ENCODE measurements around the gene RNF113B.

The RNF113B gene

DNA sequence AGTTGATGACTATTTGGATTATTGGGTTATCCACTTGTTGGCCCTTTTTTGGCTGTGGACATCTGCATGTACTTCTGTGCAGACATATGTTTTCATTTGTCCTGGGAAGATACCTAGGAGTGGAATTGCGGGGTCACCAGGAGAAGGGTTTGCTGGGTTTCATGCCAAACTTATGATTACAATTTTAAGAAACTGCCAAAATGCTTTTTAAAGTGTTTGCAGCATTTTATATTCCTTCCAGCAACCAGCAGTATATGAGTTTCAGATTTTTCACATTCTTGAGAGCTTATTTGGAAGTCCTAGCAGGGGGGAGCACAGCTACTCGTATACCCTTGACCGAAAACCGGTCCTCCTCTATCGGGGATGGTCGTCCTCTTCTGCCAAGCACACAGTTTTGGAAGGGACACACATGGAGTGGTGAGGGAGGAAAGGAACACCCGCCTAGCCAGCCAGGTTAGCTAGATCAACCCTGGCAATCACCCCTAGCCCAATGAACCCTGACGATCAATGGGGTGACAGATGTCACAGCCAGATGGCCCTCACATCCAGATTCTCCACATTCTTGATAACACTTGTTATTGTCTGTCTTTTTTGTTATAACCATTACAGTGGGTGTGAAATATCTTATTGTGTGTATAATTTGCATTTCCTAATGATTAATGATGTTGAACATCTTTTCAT, 26.7 kb upstream of the RNF113B start:
- no peak for DNase-seq

DNA sequence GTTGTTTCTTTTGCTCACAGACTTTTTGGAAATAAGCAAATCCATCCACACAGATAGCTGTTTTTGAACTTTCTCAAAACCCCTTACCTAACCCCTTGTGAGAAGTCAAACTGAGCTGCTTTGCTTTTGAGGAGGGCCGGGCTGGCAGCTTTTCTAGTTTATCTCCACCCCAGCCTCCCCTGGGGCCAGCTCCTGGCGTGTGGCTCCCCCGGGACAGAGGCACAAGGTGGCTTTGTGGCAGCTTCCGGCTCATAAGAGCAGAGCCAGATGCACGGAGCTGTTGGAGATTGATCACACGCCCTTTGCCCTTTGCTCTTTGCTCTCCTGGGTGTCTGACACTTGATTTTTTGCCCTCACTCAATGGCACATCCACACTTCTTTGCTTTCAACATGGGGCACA, 24.9 kb upstream of the RNF113B start:
- DNase-seq: no peak

DNA sequence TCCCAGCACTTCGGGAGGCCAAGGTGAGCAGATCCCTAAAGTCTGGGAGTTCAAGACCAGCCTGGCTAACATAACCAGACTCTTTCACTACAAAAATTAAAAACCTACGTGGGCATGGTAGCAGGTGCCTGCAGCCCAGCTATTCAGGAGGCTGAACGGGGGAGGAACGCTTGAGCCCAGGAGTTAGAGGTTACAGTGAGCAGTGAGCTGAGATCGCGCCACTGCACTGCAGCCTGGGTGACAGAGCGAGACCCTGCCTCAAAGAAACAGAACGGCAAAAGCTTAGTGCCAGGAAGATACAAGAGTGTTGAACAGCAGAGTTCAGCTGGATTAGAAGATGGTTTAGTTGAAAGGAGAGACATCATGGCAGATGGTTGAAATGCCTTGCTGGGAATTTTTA, 24.1 kb upstream of the RNF113B start:
- no peak for DNase-seq

DNA sequence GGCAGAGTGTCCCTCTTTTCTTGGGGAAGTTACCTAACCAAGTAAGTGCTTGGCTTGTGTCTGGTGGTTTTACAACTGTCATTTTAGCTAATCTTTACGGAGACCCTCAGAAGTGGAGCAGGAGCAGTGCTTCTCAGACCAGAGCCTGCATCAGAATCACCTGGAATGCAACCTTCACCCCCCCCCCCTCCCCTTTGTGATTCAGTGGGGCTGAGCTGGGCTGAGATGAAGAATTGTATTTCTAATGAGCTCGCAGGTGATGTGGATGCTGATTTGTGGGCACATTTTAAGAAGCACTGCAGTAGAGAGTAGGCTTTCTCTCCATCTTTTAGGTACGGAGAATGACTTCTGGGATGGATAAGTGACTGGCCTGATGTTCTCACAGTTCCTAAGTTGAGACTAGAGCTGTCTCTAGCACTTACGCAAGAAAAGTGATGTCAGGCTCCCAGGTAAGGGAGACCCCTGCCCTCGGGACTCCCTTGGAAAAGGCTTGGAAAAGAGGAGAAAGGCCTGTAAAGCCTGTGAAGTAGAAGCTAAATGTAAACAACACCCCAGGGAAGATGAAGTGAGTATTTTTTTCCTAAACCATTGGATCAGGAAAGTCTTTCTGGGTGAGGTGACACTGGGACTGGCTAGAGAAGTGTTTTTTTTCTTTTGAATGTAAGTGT, 23.3 kb upstream of the RNF113B start:
- no peak for DNase-seq

DNA sequence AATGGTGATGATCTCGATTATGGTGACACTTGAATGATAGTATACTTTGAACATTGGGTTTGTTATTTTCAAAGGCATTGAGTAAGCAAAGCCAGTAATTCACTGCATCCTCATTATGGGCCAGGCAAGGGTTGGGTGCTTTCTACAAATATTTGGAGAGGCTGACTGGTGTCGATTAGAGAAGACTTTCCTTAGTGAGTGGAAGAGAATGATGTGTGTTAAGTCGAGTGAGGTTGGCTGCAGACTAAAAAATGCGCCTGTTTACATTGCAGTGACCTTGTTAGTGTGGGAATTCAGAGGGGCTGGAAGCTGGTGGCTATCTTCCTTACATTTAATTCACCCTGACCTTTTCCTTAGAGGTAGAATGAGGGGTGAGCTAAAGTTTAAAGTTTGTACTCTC, 22.4 kb upstream of the RNF113B start:
- no peak for DNase-seq

DNA sequence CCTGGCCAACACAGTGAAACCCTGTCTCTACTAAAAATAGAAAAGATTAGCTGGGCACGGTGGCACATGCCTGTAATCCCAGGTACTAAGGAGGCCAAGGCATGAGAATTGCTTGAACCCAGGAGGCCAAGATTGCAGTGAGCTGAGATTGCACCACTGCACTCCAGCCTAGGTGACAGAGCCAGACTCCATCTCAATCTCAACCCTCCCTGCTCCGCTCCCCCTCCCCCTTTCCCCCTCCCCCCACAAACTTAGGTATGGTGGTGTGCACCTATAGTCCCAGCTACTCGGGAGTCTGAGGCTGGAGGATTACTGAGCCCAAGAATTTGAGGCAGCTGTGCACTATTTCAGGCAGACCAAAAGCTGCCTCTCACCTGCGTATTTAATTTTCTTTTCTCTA, 21.6 kb upstream of the RNF113B start:
- DNase-seq: no peak

DNA sequence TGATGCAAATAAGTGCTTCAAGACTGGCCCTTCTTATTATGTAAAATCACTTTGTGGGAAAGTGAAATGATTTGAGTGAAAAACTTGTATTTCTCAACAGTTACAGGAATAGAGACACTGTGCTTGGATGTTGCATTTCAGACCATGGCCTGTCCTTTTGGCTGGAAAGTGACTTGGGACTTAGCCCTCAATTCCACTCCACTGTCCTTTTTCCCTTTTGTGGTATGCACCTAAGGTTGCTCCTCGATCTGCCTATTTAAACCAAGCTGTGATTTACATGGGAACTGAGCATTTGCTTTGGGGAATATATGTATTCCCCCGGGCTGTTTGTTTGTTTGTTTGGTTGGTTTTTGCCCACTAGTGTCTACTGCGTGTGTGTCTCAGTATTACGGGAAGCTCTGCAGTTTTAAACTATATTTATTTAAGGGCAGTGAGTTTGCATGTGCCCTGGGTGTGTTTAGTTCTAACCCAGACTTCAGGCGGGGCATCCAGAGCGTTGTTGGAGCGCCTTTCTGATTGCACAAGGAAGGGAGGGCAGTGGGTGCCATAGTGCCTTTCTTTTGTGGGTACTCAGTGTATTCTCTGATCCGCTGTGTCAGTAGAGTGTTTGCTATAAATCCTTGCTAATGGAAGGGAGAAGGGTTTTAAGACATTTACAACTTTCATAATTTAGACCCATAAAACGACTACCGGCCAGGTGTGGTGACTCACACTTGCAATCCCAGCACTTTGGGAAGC, 18.2 kb upstream of the RNF113B start:
- no peak for DNase-seq

DNA sequence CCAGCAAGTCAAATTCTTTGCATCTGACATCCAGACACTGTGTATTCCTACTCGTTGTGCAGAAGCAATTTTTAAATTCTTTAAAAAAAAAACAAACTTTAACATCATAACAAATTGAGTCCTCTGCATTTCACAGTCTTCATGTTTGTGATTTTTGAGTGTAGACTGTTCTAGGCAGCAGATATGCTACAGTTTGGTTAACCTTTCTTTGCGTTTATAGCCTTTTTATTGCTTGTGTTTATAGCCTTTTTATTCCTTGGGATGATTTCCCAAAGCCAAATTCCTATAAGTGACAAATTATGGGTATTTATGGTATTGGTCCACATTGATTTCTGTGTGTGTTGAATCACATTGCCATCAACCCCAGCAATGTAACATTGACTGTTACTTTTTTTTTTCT, 14.9 kb upstream of the RNF113B start:
- DNase-seq: no peak

DNA sequence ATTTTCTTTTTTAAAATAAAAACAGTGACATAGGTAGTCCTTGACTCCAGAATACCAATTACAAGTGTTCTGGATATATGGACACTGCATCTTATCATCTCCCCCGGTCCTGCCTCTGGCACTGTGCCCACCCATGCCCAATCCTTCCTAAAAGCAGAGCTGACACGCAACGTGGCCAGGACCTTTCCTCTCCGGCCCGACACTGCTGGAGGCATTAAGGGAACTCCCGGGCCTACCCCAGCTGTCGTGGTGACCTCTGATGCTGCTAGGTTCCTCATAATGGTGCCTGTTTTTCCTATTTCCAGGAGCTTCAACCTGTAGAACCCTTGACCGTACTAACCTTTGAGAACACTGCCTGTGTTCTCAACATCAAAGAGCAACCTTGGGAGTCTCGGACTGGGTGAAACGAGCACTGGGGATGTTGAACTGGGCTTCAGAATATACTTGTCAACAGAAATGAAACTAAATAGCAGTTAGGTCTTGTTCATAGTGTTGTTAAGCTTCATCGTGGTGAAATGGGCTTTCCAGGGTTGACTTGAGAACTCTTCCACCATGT, 13.9 kb upstream of the RNF113B start:
- DNase-seq: no peak

DNA sequence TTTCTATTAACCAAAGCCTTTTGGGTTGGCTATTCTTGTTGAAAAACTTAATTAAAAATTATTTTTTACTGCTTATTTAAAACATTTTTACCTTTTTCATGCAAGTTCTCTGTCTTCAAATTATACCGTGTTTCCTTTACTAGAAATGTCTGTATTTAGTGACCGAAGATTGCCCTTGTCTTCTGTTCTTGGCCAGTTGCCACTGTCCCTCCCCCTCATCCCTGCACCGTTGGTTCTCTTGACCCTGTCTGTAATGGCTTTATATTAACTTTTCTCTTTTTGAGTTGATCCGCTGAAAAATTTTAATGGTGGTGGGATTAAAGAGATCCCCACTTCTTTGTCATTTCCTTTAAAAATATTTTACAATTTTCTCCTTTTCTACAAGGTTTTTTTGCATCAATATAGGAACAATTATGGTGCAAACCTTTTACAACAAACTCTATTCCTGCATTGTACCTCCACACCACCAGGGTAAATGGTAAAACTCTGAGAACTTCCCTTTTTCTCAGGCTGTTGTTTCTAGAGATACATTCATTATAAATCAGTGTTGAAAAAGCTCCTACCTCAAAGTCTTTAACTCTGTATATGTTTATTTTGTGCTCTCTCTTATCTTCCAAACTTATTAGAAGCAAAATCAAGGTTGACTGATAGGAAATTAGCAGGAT, 12.9 kb upstream of the RNF113B start:
- no peak for DNase-seq

DNA sequence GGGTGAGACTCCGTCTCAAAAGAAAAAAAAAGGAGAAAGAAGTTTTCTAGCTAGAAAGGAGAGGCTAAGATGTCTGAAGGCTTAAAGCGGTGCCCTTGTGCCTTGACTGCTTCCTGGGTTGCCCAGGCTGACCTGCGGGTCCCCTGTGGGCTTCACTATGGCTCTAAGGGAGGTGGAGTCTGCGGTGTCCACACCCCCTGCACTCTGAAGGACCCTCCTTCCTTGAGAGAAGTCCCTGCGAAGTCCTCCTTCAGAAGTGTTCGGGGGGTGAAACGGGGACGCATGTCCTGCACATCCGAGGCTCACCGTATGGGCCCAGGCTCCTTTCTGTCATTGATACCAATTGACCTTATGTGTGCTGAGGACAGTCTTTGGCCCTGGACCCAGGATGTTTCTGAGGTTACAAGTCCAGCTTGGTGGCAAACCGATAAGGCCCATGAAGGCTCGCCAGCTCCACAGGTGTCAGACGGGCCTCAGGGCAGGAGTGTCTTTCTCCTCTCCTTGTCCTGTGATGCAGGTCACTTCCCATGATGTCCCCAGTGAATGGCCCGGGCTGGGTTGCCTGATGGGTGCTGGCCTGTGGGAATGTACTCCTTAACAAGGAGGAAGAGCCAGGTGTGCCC, 11.6 kb upstream of the RNF113B start:
- no peak for DNase-seq

DNA sequence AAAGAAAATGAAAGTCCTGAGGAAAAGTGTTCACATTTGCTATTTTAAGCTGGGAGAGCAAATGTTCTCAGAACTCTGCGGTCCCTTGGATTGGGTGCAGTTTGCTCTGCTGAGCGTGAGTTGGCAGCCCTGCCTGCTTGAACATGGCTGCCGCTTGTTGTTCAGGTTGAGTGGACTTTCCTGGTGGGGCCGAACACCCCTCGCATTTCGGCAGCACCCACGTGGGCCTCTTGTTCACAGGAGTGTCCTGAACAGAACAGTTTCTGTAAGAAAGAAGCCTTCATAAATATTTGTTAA, 10.8 kb upstream of the RNF113B start:
- DNase-seq: no peak

DNA sequence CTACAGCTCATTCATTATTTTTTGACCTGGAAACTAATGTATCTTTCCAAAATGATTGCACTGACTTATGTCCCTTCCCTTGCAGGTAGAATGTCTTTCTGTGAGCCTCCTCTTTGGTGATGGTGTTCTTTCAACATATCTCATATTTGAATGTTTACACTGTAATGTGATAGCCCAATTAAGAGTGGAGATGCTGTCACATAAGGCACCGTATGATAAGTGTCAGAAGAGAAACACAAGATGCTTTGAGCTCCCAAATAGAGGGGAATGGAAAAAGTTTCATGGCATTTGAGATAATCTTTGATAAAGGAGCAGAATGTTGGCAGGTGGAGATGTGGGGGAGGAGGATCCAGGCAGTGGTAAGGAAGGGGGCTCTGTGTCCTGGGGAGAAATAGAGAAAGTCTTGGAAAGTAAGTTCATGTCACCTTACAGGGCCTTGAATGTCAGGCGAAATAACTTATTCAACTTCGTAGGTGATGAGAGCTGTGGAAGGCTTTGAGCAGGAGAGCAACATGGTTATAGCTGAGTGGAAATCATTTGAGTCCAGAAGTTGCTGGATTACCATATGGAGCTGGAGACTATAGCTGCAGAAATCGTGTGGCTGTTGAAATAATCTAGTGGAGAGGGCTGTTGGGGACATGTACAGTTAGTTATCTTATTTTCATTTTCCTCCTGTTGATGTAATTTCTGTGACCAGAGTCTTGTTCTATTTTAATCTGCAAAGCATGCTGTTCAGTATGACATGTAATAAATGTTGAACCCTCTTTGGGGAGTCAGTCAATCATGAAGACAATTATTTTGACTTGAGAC, 10.3 kb upstream of the RNF113B start:
- DNase-seq: no peak

DNA sequence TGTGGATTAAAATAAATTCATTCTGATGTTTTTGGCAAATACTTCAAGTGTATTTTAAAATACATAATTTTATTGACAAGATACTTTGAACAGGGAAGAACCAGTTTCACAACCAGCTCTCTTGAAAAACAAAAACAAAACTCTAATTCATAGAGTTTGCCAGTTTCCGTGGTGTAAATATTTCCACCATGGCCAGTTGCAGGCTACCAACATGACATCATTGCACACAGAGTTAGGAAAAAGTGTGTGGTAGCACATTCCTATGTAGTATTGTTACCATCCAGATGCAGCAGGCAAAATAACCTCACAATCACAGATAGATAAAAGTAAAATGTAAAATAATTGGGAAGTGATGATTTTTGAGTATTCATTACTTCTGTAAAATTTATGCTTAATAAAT, 7.7 kb upstream of the RNF113B start:
- no peak for DNase-seq

DNA sequence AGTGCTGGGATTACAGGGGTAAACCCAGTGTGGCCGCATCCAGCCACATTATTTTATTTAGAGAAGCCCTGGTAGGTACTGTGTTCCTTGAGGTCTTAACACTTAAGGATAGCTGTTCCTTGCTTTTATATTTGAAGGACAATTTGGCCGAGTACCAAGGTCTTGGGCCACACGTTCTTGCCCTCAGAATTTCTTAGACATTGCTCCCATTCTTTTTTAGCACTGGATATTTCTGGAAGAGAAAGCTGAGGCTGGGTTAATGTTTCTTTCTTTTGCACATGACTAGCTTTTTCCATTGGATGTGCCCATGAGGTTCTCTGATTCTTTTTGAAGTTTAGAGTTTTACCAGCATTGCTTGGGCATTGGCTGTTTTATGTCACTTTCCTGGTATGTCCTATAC, 5.5 kb upstream of the RNF113B start:
- DNase-seq: no peak

DNA sequence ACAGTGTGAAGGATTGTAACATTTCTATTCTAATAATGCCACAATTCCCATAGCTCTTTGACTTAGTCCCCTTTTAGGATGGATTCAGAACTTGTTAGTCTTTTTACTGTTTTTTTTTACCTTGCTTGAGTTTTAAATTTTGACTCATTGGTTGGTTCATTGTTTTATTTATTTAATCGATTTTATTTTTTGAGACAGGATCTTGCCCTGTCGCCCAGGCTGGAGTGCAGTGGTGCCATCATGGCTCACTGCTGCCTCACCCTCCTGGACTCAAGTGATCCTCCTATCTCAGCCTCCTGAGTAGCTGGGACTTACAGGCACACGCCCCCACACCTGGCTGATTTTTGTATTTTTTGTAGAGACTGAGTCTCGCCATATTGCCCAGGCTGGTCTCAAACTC, 5.1 kb upstream of the RNF113B start:
- no peak for DNase-seq

DNA sequence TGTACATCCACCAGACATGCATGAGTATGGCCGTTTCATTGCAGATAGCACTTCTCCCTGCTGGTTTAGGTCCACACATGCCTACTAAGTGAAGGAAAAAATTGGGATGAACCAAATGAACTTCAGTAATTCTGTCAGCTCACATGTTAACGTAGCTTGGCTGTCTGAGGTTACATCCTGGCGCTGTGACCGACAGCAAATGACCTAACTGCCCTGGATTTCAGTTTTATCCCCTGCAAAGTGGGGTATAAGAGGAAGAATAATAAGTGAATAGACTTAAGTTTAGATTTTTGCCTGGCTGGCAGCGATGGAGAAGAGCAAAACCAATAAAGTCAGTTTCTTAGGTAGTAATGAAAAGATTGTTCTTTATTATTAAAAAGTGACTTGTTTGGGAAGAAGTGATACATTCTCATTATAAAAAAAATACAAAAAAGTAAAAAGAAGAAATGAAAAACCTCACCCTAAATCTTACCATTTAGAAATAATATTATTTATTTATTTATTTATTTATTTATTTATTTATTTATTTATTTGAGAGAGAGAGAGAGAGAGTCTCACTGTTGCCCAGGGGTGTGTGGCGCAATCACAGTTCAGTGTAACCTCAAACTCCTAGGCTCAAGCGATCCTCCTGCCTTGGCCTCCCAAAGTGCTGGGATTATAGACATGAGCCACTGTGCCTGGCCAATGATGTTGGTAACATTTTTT, 4.2 kb upstream of the RNF113B start:
- no peak for DNase-seq

DNA sequence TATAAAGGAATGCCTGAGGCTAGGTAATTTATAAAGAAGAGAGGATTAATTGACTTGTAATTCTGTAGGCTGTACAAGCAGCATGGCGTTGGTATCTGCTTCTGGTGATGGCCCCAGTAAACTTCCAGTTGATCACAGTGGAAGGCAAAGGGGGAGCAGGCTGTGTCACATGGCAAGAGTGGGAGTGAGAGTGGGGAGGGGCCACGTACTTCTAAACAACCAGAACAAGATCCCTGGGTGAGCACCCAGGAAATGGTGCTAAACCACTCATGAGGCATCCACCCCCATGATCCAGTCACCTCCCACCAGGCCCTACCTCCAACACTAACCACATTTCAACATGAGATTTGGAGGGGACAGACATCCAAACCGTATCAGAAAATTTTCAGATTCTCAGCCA, 3.0 kb upstream of the RNF113B start:
- no peak for DNase-seq

DNA sequence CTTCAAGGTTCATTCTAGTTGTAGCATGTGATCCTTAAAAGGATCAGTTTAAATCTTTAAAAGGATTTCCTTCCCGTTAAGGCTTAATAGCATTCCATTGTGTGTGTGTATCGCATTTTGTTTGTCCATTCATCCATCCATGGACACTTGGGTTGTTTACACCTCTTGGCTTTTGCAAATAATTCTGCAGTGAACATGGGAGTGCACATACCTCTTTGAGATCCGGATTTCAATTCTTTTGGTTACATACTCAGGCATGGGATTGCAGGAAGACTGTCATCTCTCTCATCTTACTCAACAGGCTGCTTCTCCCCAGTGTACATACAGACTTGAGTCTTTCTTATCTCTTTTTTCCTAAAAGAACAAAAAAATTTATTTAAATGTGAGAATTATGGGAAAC, 1.2 kb downstream of the RNF113B start:
- DNase-seq: no peak

DNA sequence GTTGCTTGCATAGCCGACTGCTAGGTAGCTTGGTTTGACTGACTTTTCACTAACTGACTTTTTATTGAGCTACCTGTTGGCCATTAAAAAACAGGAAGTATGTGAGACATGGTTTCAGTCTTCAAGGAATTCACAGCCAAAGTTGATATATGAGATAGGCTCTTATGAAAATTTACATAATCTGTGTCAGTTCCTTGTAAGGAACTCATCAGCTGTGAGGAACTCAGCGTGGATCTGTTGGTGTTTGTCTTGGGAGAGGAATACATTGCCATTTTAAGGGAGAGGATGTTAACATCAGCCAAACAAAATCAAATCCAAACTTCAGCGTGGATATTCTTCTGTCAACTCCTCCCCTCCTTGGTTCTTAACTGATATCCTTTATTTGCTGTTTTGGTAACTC, 2.0 kb downstream of the RNF113B start:
- DNase-seq: no peak

DNA sequence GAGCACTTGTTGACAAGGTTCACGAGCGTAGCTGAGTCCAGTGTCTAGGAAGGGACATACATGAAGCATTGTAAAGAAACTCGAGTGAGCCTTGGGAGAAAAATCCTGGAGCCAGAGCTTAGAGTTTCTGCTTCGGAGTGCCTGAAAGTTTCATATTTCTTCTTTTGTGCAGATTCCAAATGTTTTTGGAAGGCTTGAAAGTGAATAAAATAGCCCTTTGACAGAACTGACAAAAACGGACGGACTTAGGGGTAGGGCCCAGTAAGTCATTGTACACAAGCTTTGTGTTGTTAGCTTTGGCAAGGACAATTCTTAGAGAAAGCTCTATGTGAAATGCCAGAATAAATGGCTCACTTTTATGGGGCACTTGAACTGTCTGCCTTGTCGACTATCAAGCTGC, 2.8 kb downstream of the RNF113B start:
- DNase-seq: no peak

Data from CD4-positive, alpha-beta T cell treated with Interleukin-4 for 1 hour (primary cell).